ENCODE measurements around the gene CYB561D2. TPM values are rescaled to one million over a fixed set of nuclear protein-coding genes. Genes with fewer than 3 reads are reported as not detected.

CYB561D2 gene
- total and polyA plus RNA-seq, 2 donors (not counting 3 experiments of a cell fraction or from before 2014, with no cell fraction given) = 13.6 to 46.0 TPM

- POLR2A ChIA-PET = interaction anchor here (0.6 kb wide), 1 partner anchor 117 kb away, joined by 3 read pairs; no protein-coding TSS in a partner anchor
- H3K79me2 ChIP-seq (ENCODE audit: control insufficient read depth, insufficient read depth, low read length) = no peaks in the 10 kb centered on the region
- H3K4me2 ChIP-seq (ENCODE audit: insufficient read depth, low read length) = no peak overlapping the region
- no peak overlapping the region for H3K4me3 ChIP-seq (replicated peaks in 1 of 3; ENCODE audit: insufficient read depth in 1 of 3, low read depth in 1 of 3, low read length in 3 of 3)
- no peak overlapping the region for H2AFZ ChIP-seq (ENCODE audit: low read depth, low read length)
- no peaks in the 10 kb centered on the region for H3K9me1 ChIP-seq (replicated peaks; ENCODE audit: control insufficient read depth, extremely low read depth, insufficient read depth, low read length)
- no peaks in the 10 kb centered on the region for H3K36me3 ChIP-seq (ENCODE audit: control insufficient read depth in 2 of 2, extremely low read depth in 1 of 2, insufficient read depth in 2 of 2, low read length in 2 of 2)
- intact Hi-C loops (cut with micrococcal nuclease) = no loop called here
- dilution Hi-C loops (cut with MboI; ENCODE audit: extremely low pct_ligation_motif_present, low sequenced_read_pairs) = no loop called here
- no peaks in the 10 kb centered on the region for H3K27me3 ChIP-seq (ENCODE audit: control insufficient read depth in 2 of 2, insufficient read depth in 2 of 2, low read length in 2 of 2)
- no peaks in the 10 kb centered on the region for H3K9me3 ChIP-seq (replicated peaks; ENCODE audit: control insufficient read depth, insufficient read depth, low read length)
- FAIRE-seq = no peak
- H3K27ac ChIP-seq (ENCODE audit: insufficient read depth, low read depth, low read length) = no peak overlapping the region
- H3K9ac ChIP-seq (replicated peaks; ENCODE audit: extremely low read depth, insufficient read depth, low read length) = no peak overlapping the region
- BruUV-seq (replicated peaks) = no TSS peak
- H3K4me1 ChIP-seq (ENCODE audit: control insufficient read depth, extremely low read depth, insufficient read depth, low read length) = no peaks in the 10 kb centered on the region
- TF ChIP-seq GATA2 (IDR thresholded peaks at IDR 0.05; ENCODE audit: insufficient read depth, insufficient read length, low read depth, low read length) (no peak), FOS (IDR thresholded peaks at IDR 0.05; ENCODE audit: borderline replicate concordance, insufficient read depth, low read length) (no peak)
- TF ChIP-seq, protein P1, sequence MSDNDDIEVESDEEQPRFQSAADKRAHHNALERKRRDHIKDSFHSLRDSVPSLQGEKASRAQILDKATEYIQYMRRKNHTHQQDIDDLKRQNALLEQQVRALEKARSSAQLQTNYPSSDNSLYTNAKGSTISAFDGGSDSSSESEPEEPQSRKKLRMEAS (IDR thresholded peaks at IDR 0.05; ENCODE audit: insufficient read depth, insufficient read length) = no peak
- CTCF ChIA-PET = no interaction called here
- no peaks in the 10 kb centered on the region for H4K20me1 ChIP-seq (replicated peaks; ENCODE audit: control insufficient read depth, extremely low read depth, insufficient read depth, low read length)
- no peak for DNase-seq (ENCODE audit: low read depth, low spot score)
Measured at GRCh38 chr3:50378024-50378423, 27.4 kb downstream of the CYB561D2 start.

DNA sequence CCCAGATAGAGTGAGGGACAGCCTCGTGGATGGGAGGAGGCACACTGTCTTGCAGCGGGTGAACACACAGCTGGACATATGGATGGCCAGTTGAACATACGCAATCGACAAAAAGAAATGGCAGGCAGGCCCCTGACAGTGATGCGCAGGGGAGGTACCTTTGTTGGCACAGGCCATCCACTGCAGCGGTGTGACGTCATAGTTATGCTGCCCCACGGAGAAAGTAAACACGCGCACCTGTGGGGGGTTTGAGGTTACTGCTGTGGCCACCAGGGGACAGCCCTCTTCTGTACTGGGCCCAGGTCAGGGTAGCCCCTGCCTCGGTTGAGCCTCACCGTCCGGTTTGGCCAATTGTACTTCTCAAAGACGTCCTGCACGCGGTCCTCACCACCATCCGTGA is 28.1 kb downstream of the CYB561D2 start:
- no peak for FAIRE-seq

More for the DNA sequence above, 28.1 kb downstream of the CYB561D2 start:
- Histone ChIP-seq H3K9ac (replicated peaks; ENCODE audit: extremely low read depth, insufficient read depth, low read length) (no peak overlapping the region), H3K4me2 (ENCODE audit: insufficient read depth, low read length) (no peak overlapping the region), H3K9me3 (replicated peaks; ENCODE audit: control insufficient read depth, insufficient read depth, low read length) (no peaks in the 10 kb centered on the region), H3K4me1 (ENCODE audit: control insufficient read depth, extremely low read depth, insufficient read depth, low read length) (no peaks in the 10 kb centered on the region), H3K27ac (ENCODE audit: insufficient read depth, low read depth, low read length) (no peak overlapping the region), H2AFZ (ENCODE audit: low read depth, low read length) (no peak overlapping the region), H4K20me1 (replicated peaks; ENCODE audit: control insufficient read depth, extremely low read depth, insufficient read depth, low read length) (no peaks in the 10 kb centered on the region), H3K27me3 (ENCODE audit: control insufficient read depth in 2 of 2, insufficient read depth in 2 of 2, low read length in 2 of 2) (no peaks in the 10 kb centered on the region), H3K79me2 (ENCODE audit: control insufficient read depth, insufficient read depth, low read length) (no peaks in the 10 kb centered on the region), H3K36me3 (ENCODE audit: control insufficient read depth in 2 of 2, extremely low read depth in 1 of 2, insufficient read depth in 2 of 2, low read length in 2 of 2) (no peaks in the 10 kb centered on the region), H3K4me3 (replicated peaks in 1 of 3; ENCODE audit: insufficient read depth in 1 of 3, low read depth in 1 of 3, low read length in 3 of 3) (no peak overlapping the region), H3K9me1 (replicated peaks; ENCODE audit: control insufficient read depth, extremely low read depth, insufficient read depth, low read length) (no peaks in the 10 kb centered on the region)
- POLR2A ChIA-PET = no interaction called here
- no TSS peak for BruUV-seq (replicated peaks)
- CTCF ChIA-PET = interaction anchor here (0.5 to 0.8 kb wide), 2 partner anchors 57 to 163 kb away, joined by 3 to 4 read pairs; no protein-coding TSS in a partner anchor
- intact Hi-C loops (cut with micrococcal nuclease) (no loop called here), dilution Hi-C loops (cut with MboI; ENCODE audit: extremely low pct_ligation_motif_present, low sequenced_read_pairs) (no loop called here)
- TF ChIP-seq FOS (IDR thresholded peaks at IDR 0.05; ENCODE audit: borderline replicate concordance, insufficient read depth, low read length) (no peak), EZH2 (IDR thresholded peaks at IDR 0.05; ENCODE audit: borderline replicate concordance, low read depth, low read length, severe bottlenecking) (no peak), POLR2AphosphoS5 (IDR thresholded peaks at IDR 0.05; ENCODE audit: insufficient read depth, low read depth, low read length) (no peak), JUN (IDR thresholded peaks at IDR 0.05; ENCODE audit: borderline replicate concordance, insufficient read depth, insufficient read length, low read depth) (no peak), POLR2A (IDR thresholded peaks at IDR 0.05; ENCODE audit: low read depth, low read length) (no peak), GATA2 (IDR thresholded peaks at IDR 0.05; ENCODE audit: insufficient read depth, insufficient read length, low read depth, low read length) (no peak), MYC (IDR thresholded peaks at IDR 0.05; ENCODE audit: low read depth, low read length) (no peak)
- TF ChIP-seq, protein P1 (IDR thresholded peaks at IDR 0.05; ENCODE audit: insufficient read depth, insufficient read length) = no peak
- TF ChIP-seq, protein P2, sequence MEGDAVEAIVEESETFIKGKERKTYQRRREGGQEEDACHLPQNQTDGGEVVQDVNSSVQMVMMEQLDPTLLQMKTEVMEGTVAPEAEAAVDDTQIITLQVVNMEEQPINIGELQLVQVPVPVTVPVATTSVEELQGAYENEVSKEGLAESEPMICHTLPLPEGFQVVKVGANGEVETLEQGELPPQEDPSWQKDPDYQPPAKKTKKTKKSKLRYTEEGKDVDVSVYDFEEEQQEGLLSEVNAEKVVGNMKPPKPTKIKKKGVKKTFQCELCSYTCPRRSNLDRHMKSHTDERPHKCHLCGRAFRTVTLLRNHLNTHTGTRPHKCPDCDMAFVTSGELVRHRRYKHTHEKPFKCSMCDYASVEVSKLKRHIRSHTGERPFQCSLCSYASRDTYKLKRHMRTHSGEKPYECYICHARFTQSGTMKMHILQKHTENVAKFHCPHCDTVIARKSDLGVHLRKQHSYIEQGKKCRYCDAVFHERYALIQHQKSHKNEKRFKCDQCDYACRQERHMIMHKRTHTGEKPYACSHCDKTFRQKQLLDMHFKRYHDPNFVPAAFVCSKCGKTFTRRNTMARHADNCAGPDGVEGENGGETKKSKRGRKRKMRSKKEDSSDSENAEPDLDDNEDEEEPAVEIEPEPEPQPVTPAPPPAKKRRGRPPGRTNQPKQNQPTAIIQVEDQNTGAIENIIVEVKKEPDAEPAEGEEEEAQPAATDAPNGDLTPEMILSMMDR (IDR thresholded peaks at IDR 0.05; ENCODE audit: extremely low read depth in 1 of 2, insufficient read depth in 1 of 2, low read depth in 1 of 2, low read length in 2 of 2) = no peak
- DNase-seq (ENCODE audit: low read depth, low spot score) = no peak
